ENCODE data around the gene TMEM134.

TMEM134 gene

GRCh38 chr11:67500831-67501715 lies 32.0 kb upstream of the TMEM134 start:
- DNase-seq (ENCODE audit: low read depth, low spot score): no peak

- no peak for DNase-seq (ENCODE audit: low read depth, low spot score)
Measured at GRCh38 chr11:67500484-67500821, 31.4 kb upstream of the TMEM134 start.

GRCh38 chr11:67499808-67500483 lies 30.9 kb upstream of the TMEM134 start:
- no peak for DNase-seq (ENCODE audit: low read depth, low spot score)

GRCh38 chr11:67498544-67498972 lies 29.5 kb upstream of the TMEM134 start:
- no peak for DNase-seq (ENCODE audit: low read depth, low spot score)

GRCh38 chr11:67497656-67498291 lies 28.7 kb upstream of the TMEM134 start:
- DNase-seq (ENCODE audit: low read depth, low spot score): no peak

- no peak for DNase-seq (ENCODE audit: low read depth, low spot score)
Measured at GRCh38 chr11:67496113-67496512, 27.1 kb upstream of the TMEM134 start.

GRCh38 chr11:67495234-67496005 lies 26.4 kb upstream of the TMEM134 start:
- no peak for DNase-seq (ENCODE audit: low read depth, low spot score)

GRCh38 chr11:67494371-67495233 lies 25.6 kb upstream of the TMEM134 start:
- DNase-seq (ENCODE audit: low read depth, low spot score): no peak

GRCh38 chr11:67493548-67494370 lies 24.7 kb upstream of the TMEM134 start:
- DNase-seq (ENCODE audit: low read depth, low spot score): no peak

GRCh38 chr11:67492801-67493547 lies 23.9 kb upstream of the TMEM134 start:
- DNase-seq (ENCODE audit: low read depth, low spot score): no peak

- no peak for DNase-seq (ENCODE audit: low read depth, low spot score)
Measured at GRCh38 chr11:67492069-67492727, 23.1 kb upstream of the TMEM134 start.

GRCh38 chr11:67491276-67492068 lies 22.4 kb upstream of the TMEM134 start:
- no peak for DNase-seq (ENCODE audit: low read depth, low spot score)

GRCh38 chr11:67490727-67491065 lies 21.6 kb upstream of the TMEM134 start:
- no peak for DNase-seq (ENCODE audit: low read depth, low spot score)

GRCh38 chr11:67489885-67490726 lies 21.1 kb upstream of the TMEM134 start:
- DNase-seq (ENCODE audit: low read depth, low spot score): no peak

GRCh38 chr11:67489203-67489884 lies 20.3 kb upstream of the TMEM134 start:
- no peak for DNase-seq (ENCODE audit: low read depth, low spot score)

GRCh38 chr11:67486481-67487195 lies 17.6 kb upstream of the TMEM134 start:
- DNase-seq (ENCODE audit: low read depth, low spot score): no peak
